HG02970 (cell line): Measurements from ENCODE around the gene TP53TG5.

ENCODE experiments used
- ATAC-seq: cut with Tn5 transposase; IDR thresholded peaks from one replicate; pipeline ENCODE4 v1.9.1; 2021; ENCODE audit warnings: mild to moderate bottlenecking, moderate library complexity, moderate number of reproducible peaks; ENCODE audit not compliant: unreplicated experiment, low FRiP score

Gene TP53TG5

DNA sequence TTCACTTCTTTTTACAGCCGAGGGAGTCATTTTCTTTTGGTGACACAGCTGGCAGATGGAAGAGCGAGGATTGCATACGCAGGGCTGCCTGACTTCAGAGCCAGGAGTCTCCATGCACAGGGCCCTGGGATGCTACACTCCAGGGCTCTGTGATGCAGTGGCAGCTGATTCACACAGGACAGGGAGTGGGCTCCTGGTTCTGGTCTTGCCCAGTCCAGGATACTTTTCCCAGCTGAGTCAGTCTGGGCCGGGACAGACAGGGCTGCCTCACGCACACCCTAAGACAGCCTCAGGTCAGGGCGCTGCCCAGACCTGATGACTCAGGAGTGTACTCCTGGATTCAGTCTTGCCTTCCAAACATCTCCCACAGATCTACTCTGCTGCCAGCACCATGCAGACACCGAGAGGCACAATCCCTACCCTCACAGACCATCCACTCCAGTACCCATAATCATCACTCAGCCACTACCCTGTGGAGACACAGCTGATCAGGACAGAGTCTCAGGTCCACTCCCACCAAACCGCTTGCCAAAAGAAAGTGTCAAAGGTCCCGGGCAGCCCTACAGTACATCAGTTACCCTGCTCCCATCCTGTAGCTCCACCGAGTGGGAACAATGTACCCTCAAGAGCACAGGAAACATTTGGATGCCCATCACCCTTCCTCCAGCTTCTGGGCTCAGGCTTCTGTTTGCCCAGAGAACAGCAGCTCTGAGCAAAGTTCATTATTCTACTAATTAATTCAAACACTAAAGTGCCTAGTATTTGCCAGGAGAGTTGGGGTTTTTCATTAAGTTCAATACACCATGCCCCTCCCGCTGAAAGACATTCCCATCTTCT, 41.4 kb downstream of the TP53TG5 start:
- ATAC-seq, result no peak

GRCh38 chr20:45330476-45330875, 47.6 kb downstream of the TP53TG5 start:
- no peak for ATAC-seq

- no peak for ATAC-seq
Observed at GRCh38 chr20:45329497-45330319, 48.4 kb downstream of the TP53TG5 start.

DNA sequence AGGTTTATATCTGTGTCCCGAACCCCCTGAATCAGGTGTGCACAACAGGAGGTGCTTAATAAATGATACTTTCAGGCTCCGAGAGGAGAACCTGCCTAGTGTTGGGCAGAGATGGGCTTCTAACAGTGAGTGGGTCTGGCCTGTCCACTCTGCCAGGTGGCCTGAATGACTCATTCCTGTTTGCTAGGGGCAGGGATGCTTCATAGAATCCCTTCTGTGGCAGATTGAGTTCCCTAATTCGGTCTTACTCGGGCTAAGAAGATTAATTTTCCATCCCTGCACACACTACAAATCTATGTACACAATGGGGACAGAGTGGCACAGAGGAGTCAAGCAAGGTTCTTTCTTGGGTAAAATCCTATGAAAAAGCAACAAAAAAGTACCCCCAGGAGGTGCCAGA, 49.7 kb downstream of the TP53TG5 start:
- ATAC-seq, result no peak

DNA sequence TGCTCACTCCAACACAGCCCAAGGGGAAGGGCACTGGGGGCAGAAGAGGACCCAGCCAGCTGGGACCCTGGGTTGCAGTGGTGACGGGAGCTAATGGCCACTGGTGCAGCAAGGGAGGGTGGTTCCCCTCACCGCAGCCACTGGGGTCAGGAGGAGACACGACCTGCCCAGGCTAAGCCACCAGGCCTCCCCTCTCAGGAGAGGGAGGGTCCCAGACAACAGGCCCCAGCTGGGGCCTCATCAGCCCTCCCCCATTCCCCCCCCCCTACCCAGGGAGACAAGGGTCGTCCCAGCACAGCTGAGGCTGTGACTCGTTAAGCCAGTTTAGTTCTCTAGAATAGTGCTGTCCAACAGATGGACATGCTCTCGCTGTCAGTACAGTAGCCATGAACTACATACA, 52.8 kb downstream of the TP53TG5 start:
- ATAC-seq, result no peak

GRCh38 chr20:45323731-45324130, 54.4 kb downstream of the TP53TG5 start:
- no peak for ATAC-seq

DNA sequence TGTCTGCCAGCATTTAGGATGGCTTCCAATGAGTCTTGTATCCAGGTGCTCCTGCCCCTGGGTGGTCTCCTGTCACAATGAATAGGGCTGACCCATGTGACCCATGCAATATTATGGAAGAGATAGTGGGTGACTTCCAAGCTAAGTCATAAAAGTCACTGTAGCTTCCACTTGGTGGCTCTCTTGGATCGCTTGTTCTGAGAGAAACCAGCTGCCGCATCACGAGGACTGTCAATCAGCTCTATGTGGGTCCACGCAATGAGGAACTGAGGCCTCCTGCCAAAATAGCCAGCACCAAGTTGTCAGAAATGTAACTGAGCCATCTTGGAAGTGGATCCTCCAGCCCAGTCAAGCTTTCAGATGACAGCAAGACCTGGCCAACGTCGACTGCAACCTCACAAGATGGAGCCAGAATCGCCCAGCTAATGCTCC, 55.2 kb downstream of the TP53TG5 start:
- ATAC-seq, result no peak
